Activated T-cell treated with anti-CD3 and anti-CD28 coated beads for 48 hours (primary cell): ENCODE measurements around the gene MTHFD1L.
A peak's percentile ranks its signal among the peaks of the same experiment; 100 is the strongest.

Experiments
- DNase-seq: peaks from one replicate; pipeline ENCODE4 v3.0.0-alpha.2; 2020; ENCODE audit warnings: low read depth

Gene MTHFD1L

GRCh38 chr6:150991487-150991886 is 126.0 kb downstream of the MTHFD1L start:
- no peak for DNase-seq

GRCh38 chr6:150992262-150992661 is 126.8 kb downstream of the MTHFD1L start:
- no peak for DNase-seq

DNA sequence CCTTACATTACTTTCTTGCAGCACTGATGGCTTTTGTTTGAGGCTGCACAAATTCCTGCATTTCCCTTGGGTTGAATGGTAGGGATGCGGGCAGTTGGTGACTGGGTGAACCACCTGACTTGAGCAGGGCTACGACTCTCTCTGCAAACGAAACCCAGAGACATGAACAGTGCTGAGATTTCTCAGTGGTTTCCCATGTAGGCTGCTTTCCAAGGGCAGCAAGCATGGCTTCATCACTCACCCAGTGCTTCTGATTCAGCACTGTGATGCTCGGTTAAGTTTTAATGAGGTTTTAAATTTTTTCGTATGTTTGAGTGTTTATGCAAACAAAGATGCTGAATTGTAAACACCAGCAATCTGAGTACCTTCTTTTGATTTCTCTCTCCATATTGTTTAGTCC is 127.2 kb downstream of the MTHFD1L start:
- DNase-seq: no peak

- DNase-seq: no peak
Measured at GRCh38 chr6:150993253-150993652, 127.8 kb downstream of the MTHFD1L start.

DNA sequence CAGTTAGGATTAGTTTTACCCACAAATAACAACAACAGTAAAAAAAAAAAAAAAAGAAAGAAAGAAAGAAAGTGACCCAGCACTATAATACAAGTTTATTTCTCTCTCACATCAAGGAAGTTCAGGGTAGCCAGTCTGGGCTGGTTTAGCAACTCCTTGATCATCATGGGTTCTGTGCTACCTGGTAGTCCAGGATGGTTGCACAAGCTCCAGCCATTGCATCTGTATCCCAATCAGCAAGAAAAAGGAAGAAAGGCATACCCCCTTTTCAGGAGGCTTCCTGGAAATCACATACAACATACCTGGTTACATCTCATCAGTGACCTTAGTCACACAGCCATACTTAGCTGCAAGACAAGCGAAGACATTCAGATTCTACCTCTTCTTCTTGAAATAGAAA is 128.5 kb downstream of the MTHFD1L start:
- no peak for DNase-seq

DNA sequence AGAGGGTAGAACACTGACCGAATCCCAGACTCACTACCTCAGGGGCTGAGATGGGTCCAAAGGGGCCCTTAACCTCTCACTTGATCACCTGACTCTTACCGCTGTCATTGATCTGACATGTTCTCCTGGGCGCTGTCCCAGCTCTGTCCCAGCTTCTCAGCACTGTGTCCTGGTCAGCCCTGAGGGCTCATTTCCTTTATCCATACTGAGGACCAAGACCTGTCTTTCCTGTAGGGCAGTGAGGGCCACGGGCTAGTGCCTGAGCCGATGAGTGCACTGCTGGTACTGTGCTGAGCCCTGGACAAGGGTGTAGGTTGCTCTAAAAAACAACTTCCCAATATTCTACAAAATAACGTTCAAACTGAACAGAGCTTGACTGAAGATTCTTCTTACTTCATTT is 131.5 kb downstream of the MTHFD1L start:
- DNase-seq: no peak

DNA sequence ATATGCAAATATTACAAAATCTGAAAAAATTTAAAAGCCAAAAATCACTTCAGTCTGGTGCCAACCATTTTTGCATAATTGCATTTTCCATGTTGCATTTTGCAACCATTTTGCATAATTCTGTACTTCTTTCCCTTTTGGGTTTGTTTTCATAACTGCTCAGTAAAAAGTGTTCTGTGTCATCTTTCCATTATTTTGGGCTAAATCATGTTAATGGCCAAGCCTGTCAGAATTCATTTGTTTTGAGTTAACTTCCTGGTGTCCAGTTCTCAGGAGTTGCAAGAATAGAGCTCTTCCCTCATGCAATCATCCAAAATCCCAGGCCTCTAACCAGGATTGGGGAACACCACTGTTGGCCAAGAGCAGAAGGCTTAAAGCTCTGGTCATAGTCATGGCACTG is 133.6 kb downstream of the MTHFD1L start:
- DNase-seq: no peak

- DNase-seq: no peak
Measured at GRCh38 chr6:150999576-150999975, 134.1 kb downstream of the MTHFD1L start.

DNA sequence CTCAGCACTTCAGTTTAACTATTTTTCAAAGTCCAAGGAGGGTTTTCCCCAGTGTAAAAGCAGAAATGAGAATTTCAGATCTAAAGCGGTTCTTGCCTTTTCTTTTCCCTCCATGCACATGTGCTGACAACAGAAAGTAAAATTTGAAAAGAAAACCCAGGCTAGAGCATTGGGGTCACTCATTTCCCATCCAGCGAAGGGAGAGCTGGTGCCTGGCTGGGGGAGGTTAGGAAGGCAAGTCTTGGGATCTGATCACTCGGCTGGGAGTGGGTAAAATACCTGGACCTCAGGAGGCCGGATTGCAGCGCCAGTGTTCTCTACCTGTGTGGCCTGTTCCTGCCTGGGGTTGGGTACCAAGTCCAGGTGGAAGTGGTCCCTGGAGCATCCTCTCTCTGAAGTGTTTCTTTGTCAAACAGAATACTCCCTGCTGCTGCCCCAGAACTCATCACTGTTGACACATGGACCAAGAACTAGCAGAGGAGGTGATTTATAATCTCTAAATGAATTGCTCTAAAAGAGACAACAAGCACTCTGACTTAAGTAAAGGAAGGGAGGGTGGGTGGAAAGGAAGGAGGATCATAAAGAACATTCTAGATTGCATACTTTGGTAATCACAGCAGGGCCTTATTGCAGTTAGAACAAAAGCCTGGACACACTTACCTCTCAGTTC is 136.0 kb downstream of the MTHFD1L start:
- no peak for DNase-seq

- no peak for DNase-seq
Measured at GRCh38 chr6:151002057-151002450, 136.6 kb downstream of the MTHFD1L start.

GRCh38 chr6:151002491-151002935 is 137.0 kb downstream of the MTHFD1L start:
- DNase-seq: no peak

- DNase-seq: no peak
Measured at GRCh38 chr6:151004383-151005024, 139.0 kb downstream of the MTHFD1L start.

DNA sequence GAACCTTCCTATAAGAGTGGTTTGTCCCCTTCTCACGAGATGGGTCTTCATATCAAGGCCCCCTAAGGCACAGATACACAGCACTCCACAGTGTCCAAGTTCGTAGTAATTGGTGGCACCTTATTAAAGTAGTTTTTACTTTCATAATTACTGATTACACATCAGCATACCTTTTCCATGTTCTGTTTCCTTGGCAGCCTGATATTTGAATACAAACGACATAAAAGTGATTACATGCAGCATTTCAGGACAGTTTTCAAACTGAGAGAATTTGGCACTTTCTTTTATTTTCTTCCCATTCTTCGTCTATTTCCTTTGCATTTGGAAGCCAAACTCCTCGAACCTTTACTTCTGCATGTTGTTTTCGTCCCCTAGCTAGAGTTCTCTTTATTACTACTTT is 139.7 kb downstream of the MTHFD1L start:
- no peak for DNase-seq

DNA sequence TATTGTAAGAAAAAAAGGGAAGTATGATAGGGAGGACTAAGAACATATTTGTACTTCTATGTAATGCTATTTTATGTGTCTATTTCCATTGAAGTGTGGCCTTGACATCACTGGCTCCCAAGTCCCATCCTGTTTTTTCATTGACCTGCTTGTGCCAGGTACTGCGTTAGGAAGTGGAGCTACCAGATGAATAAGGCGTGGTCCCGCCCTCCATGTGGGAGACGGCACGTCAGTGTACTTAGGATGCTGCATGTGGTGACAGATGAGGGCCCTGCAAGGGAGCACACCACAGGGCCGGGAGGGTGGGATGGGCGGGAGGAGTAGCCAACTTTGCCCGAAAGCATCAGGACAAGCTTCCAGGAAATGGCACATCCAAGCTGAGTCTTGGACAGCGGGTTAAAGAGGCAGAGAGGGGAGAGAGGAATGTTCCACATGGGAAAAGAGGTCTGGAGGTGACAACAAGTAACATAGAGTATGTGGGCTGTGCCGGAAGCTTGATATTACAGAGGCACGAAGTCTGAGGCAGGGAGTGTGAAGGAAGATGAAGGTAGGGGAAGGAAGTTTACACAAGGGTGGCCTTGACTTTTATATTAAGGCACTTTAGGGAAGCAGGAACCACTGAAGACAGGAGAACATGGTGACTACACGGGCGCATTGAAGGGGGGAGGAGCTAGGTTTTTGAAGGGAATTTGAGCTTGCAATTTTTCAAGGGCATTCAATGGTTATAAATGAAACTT is 140.6 kb downstream of the MTHFD1L start:
- DNase-seq: no peak

DNA sequence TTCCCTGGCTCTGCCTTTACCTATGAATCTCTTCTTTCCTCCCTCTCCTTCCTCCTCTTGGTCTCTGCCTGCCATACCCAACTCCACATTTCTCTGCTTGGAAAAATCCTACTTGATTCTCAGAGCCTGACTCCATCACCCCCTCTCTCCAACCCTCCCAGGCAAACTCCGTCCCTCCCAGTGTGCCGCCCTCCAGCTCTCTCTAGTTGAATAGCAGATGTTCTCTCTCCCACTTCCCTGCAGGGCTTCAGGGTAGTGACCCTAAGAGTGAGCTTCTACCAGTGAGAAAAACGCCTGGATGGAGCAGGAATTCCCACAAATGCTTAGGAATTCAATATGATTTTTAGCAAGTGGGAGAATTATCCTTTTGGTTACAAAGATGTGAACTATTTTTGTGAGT is 141.6 kb downstream of the MTHFD1L start:
- DNase-seq: no peak

GRCh38 chr6:151007922-151008321 is 142.4 kb downstream of the MTHFD1L start:
- no peak for DNase-seq

DNA sequence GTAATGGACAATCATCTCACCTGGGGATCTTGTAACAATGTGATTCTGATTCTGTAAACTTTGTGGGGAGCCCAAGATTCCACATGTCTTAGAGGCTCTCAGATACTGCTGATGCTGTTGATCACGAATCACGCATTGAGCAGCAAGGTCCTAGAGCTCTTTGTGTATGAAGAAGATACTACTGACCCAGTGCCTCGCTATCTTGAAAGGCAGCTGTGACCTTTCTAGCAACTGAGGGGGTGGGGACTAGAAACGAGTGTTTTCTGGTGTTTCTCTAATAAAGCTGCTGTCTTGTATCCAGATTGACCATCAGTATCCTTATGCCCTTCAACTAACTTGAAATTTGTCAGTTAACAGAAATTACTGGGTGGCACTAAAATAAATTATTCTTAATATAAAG is 142.9 kb downstream of the MTHFD1L start:
- no peak for DNase-seq

GRCh38 chr6:151009576-151009975 is 144.1 kb downstream of the MTHFD1L start:
- no peak for DNase-seq

DNA sequence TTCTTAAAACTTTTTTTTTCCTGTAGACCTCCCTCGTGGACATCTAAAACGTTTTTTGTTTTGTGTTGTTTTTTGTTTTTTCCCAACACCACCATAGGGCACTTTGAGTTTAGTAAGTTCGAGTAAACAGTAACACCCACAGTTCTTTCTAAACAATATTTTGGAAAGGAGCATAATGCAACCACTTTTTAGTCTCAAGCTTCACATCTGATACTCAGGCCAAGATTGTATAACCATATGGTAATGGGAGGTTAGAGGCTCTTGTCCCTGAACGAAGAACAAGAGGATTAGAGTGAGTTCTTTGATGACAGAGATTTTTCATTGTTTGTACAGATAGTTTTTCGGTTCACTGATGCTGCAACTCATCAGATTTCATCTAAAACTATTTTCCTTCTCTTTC is 144.6 kb downstream of the MTHFD1L start:
- DNase-seq: no peak

DNA sequence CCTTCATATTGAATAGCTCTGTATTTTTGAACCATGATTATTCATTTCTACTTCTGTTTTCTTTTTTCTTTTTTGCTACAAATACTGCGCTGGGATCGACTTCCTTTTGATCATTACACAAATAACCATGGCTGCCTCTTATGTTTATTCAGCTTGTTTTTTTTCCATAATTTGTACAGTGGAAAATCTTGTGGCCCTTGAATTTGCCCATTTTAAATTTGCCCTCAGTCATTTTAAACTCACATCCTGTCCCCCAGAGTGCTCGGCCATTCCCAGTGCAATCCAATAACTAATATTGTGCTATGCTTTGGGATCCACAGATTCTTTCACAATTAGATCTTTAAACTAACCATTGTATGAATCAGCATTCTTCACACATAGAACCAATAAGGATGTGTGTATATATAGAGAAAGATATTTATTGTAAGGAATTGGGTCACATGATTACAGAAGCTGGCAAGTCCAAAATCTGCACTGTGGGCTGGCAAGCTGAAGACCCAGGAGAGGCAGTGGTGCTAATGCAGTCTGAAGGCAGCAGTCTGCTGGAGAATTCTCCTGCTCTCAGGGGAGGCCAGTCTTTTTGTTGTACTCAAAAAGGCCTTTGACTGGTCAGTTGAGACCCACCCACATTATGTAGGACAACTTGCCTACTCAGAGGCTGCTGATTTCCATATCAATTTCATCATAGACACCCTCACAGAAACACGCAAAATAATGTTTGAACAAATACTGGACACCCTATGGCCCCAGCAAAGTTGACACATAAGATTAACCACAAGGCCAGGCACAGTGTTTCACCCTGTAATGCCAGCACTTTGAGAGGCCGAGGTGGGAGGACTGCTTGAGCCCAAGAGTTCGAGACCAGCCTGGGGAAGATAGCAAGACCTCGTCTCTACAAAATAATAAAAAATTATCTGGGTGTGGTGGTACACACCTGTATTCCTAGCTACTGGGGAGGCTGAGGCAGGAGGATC is 147.1 kb downstream of the MTHFD1L start:
- DNase-seq: no peak

DNA sequence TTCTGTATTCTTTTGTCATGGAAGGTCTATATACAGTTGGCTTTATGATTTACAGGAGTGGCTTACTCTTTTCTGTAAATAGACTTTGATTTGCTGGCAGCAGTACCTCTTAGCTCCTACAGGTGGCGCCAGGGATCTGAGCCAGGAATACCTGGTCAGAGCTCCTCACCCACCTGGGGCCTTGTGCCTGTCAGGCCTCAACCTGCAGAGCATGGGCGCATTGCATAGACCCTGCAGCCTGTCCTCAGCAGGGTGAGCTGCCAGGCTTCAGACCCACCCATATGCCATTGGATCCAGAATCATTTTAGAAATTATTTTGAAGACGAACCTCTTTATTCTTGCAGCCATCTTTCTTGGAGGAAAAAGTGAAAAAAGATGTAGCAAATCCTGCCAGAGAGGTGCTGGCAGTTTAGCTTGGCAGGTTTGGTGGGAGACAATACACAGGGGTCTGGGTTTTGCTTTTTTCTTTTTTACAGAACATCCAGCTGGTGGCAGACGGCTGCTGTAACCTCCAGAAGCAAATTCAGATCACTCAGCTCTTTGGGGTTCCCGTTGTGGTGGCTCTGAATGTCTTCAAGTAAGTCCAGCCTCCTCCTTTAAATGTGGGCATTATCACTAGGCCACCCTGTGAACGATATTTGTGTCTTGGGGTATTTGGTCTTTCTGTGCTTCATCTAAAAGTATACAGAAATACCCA is 149.1 kb downstream of the MTHFD1L start:
- peak; percentile 44 for DNase-seq
